Loucy (cell line): ENCODE measurements around the gene SLU7.

Experiments
- H2AFZ ChIP-seq: fragments of 200-600 bp; sonication (generic); 2 replicates; pipeline ENCODE4 v1.6.0; 2016; ENCODE audit warnings: antibody characterized with exemption, mild to moderate bottlenecking, low read length, moderate library complexity
- H3F3A ChIP-seq: fragments of 200-600 bp; 2 replicates; pipeline ENCODE4 v1.6.0; 2016; ENCODE audit warnings: antibody characterized with exemption, low read depth, mild to moderate bottlenecking
- H3K27me3 ChIP-seq: fragments of 200-600 bp; sonication (generic); 2 replicates; pipeline ENCODE4 v1.6.1; 2014; ENCODE audit warnings: low read length, mild to moderate bottlenecking; ENCODE audit not compliant: insufficient read depth, poor library complexity, severe bottlenecking
- H3K36me3 ChIP-seq: fragments of 200-600 bp; sonication (generic); 2 replicates; pipeline ENCODE4 v1.6.1; 2016; ENCODE audit warnings: low read length; ENCODE audit not compliant: insufficient read depth
- H3K4me1 ChIP-seq: fragments of 200-600 bp; sonication (generic); 2 replicates; pipeline ENCODE4 v1.5.1; 2014; ENCODE audit warnings: low read length, mild to moderate bottlenecking; ENCODE audit not compliant: insufficient read depth, poor library complexity, severe bottlenecking
- H3K4me2 ChIP-seq: fragments of 200-600 bp; sonication (generic); 2 replicates; pipeline ENCODE4 v1.6.0; 2014; ENCODE audit warnings: antibody characterized with exemption, low read length, low read depth, mild to moderate bottlenecking; ENCODE audit not compliant: poor library complexity, severe bottlenecking
- H3K4me3 ChIP-seq: fragments of 200-600 bp; sonication (generic); 2 replicates; pipeline ENCODE4 v1.5.1; 2014; ENCODE audit warnings: low read length, mild to moderate bottlenecking, mixed read lengths; ENCODE audit not compliant: poor library complexity, severe bottlenecking
- H3K79me2 ChIP-seq: fragments of 200-600 bp; sonication (generic); 2 replicates; pipeline ENCODE4 v1.6.1; 2014; ENCODE audit warnings: low read length; ENCODE audit not compliant: insufficient read depth
- H3K9ac ChIP-seq: fragments of 200-600 bp; sonication (generic); 2 replicates; pipeline ENCODE4 v1.6.0; 2014; ENCODE audit warnings: mild to moderate bottlenecking, low read depth, low read length, moderate library complexity; ENCODE audit not compliant: poor library complexity, severe bottlenecking
- H3K9me2 ChIP-seq: fragments of 200-600 bp; sonication (generic); replicated peaks from 2 replicates; pipeline ENCODE4 v1.6.1; 2016; ENCODE audit warnings: low read depth, low read length, mixed read lengths
- H3K9me3 ChIP-seq: fragments of 200-600 bp; sonication (generic); 2 replicates; pipeline ENCODE4 v1.6.1; 2014; ENCODE audit warnings: mild to moderate bottlenecking, antibody characterized with exemption, low read length, low read depth; ENCODE audit not compliant: insufficient read depth
- H4K20me1 ChIP-seq: fragments of 200-600 bp; sonication (generic); 2 replicates; pipeline ENCODE4 v1.6.0; 2014; ENCODE audit warnings: antibody characterized with exemption, low read length, mild to moderate bottlenecking; ENCODE audit not compliant: insufficient read depth, poor library complexity, severe bottlenecking
- EZH2phosphoT487 ChIP-seq: fragments of 200-600 bp; IDR thresholded peaks from 2 replicates; pipeline ENCODE4 v1.6.1; 2018; ENCODE audit warnings: antibody characterized with exemption, mild to moderate bottlenecking, moderate library complexity, borderline replicate concordance
- TF ChIP-seq, protein P1 (sequence below): fragments of 200-600 bp; sonication (generic); conservative IDR thresholded peaks from 2 replicates; pipeline ENCODE4 v1.5.1; 2014; ENCODE audit warnings: mild to moderate bottlenecking, antibody characterized with exemption, low read length

Gene SLU7

DNA sequence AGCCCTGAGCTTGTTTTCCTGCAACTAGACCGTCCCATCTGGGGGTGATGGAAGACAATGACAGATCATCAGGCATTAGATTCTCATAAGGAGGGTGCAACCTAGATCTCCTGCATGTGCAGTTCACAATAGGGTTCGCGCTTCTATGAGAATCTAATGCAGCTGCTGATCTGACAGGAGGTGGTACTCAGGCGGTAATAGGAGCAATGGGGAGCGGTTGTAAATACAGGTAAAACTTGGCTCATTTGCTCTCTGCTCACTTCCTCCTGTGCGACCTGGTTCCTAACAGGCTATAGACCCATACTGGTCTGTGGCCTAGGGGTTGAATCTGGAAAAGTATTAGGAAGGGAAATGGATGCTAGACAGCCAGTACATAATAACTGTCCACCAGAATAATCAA is 42.5 kb upstream of the SLU7 start:
- Histone ChIP-seq H2AFZ (no peak overlapping the region), H3K36me3 (no peaks in the 10 kb centered on the region), H3K4me2 (no peak overlapping the region), H4K20me1 (no peaks in the 10 kb centered on the region), H3K9me2 (no peaks in the 10 kb centered on the region), H3K9ac (no peak overlapping the region), H3F3A (no peaks in the 10 kb centered on the region), H3K27me3 (no peaks in the 10 kb centered on the region), H3K79me2 (no peaks in the 10 kb centered on the region), H3K4me3 (no peak overlapping the region), H3K9me3 (no peaks in the 10 kb centered on the region), H3K4me1 (peaks cover 35% of the 10 kb centered on the region)
- no peak for TF ChIP-seq EZH2phosphoT487
- TF ChIP-seq, protein P1, sequence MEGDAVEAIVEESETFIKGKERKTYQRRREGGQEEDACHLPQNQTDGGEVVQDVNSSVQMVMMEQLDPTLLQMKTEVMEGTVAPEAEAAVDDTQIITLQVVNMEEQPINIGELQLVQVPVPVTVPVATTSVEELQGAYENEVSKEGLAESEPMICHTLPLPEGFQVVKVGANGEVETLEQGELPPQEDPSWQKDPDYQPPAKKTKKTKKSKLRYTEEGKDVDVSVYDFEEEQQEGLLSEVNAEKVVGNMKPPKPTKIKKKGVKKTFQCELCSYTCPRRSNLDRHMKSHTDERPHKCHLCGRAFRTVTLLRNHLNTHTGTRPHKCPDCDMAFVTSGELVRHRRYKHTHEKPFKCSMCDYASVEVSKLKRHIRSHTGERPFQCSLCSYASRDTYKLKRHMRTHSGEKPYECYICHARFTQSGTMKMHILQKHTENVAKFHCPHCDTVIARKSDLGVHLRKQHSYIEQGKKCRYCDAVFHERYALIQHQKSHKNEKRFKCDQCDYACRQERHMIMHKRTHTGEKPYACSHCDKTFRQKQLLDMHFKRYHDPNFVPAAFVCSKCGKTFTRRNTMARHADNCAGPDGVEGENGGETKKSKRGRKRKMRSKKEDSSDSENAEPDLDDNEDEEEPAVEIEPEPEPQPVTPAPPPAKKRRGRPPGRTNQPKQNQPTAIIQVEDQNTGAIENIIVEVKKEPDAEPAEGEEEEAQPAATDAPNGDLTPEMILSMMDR = no peak

DNA sequence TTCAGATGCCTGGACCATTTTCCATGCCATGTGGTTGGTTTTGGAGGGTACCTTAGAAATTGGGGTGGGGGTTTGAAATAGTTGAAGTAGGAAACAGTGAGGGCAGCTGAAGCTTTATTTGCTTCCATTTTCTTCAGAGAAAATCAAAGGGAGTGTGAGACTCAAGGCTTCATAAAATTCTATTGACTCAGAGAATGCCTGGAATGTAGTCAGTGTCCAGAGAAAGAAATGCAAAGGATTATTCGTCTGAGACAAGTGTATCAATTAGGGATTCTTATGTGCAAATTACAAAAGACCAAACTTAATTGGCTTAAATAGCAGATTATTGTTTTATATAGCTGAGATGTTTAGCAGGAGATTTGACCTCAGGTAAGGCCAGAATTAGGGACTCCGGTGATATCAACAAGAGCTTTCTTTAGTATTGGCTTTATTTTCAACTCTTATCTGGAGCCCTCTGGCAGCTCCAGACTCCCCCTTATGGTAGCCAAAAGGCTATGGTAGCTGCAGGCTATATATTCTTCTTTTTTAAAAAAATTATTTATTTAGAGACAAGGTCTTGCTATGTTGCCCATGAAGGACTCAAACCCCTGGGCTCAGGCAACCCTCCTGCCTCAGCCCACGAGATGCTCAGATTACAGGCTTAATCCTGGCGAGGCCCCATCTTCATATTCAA is 41.6 kb upstream of the SLU7 start:
- no peaks in the 10 kb centered on the region for H3F3A ChIP-seq

DNA sequence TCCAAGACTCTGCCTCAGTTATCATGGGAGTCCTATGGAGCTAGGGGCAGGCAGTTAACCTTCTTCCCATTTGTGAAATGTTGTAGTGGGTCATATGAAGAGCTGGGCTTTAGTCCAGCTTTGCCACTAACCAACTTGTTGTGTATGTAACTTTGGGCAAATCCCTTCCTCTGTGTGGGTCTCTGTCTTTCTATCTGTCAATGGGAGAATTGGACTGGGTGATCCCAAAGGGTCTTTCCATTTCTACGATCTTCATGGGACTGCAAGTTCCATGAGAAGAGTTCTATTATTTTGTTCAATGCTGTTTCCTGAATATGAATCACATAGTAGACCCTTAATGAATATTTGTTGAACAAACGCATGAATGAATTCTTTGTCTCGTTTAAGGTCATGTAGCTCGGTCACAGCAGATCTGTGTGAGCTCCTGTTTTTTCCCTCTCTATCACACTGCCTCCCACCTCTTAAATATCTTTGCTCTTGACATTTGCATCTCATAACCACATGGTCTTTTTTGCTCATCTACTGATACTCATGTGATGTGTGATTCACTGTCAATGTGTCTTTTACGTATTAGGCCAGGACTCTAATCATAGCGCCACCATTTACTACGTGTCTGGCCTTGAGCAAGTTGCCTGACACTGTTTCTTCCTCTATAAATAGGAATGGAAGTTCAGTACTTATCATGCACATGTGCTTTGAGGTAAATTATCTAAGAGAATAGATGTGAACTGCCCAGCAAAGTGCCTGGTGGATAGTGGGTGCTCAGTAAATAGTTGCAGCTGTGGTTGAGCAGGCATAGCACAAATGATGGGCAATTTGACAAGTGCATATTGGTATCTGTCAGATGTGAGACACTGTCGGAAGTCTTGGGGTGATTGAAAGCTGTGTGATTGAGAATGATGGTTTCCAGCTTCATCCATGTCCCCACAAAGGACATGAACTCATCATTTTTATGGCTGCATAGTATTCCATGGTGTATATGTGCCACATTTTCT is 40.2 kb upstream of the SLU7 start:
- Histone ChIP-seq H3K4me2 (no peak overlapping the region), H3K9me2 (no peaks in the 10 kb centered on the region), H3K79me2 (no peaks in the 10 kb centered on the region), H3F3A (no peaks in the 10 kb centered on the region), H3K36me3 (no peaks in the 10 kb centered on the region), H4K20me1 (no peaks in the 10 kb centered on the region), H2AFZ (no peak overlapping the region), H3K9ac (no peak overlapping the region), H3K4me3 (no peak overlapping the region), H3K27me3 (no peaks in the 10 kb centered on the region), H3K9me3 (no peaks in the 10 kb centered on the region), H3K4me1 (peaks cover 25% of the 10 kb centered on the region)
- TF ChIP-seq, protein P1 = no peak
- no peak for TF ChIP-seq EZH2phosphoT487

More for the DNA sequence above, 41.6 kb upstream of the SLU7 start:
- Histone ChIP-seq H3K36me3 (no peaks in the 10 kb centered on the region), H3K4me3 (no peak overlapping the region), H4K20me1 (no peaks in the 10 kb centered on the region), H3K79me2 (no peaks in the 10 kb centered on the region), H3K9me3 (no peaks in the 10 kb centered on the region), H2AFZ (no peak overlapping the region), H3K4me1 (peaks cover 34% of the 10 kb centered on the region), H3K27me3 (no peaks in the 10 kb centered on the region), H3K4me2 (no peak overlapping the region), H3K9ac (no peak overlapping the region), H3K9me2 (no peaks in the 10 kb centered on the region)
- TF ChIP-seq, protein P1 = 0 out of 2 replicates have a peak, but pooled peaks have one; percentile 21
- no peak for TF ChIP-seq EZH2phosphoT487
